Uterus (tissue), 2 donors: ENCODE measurements around the gene CFTR.
"Not testable (repeated sequence)": the region's sequence is repeated elsewhere in the genome, so short reads cannot be mapped to it uniquely, and the experiment has no call there.

Experiments
- CTCF ChIP-seq, 4 experiments: fragments of 200-600 bp in 2 of 4; fragments of 450-650 bp in 2 of 4; sonication (generic) in 2 of 4; IDR thresholded peaks; one replicate each; pipeline ENCODE4 v1.5.1; 2016 to 2019; ENCODE audit warnings: antibody characterized with exemption in 4 of 4, mild to moderate bottlenecking in 2 of 4, moderate library complexity in 1 of 4
- POLR2A ChIP-seq, 2 donors: fragments of 450-650 bp; IDR thresholded peaks; one replicate each; pipeline ENCODE4 v1.6.1; 2016; ENCODE audit warnings: antibody characterized with exemption in 2 of 2, mild to moderate bottlenecking in 1 of 2, moderate library complexity in 1 of 2

- TF ChIP-seq CTCF, POLR2A (IDR thresholded peaks at IDR 0.05): not testable (repeated sequence)
These were observed 37.4 kb downstream of the CFTR start for GRCh38 chr7:117517194-117517593.
